BJ (cell line): ENCODE measurements around the gene APLP2. TPM values are rescaled to one million over a fixed set of nuclear protein-coding genes. Genes with fewer than 3 reads are reported as not detected.
A peak's percentile ranks its signal among the peaks of the same experiment; 100 is the strongest.

ENCODE experiments used
- CTCF ChIA-PET: fragments of 350-600 bp; formaldehyde crosslinking; extraction: SDS; loops from one replicate; lab custom pipeline; 2021; ENCODE audit warnings: antibody characterized with exemption, inconsistent platforms; lab: Yijun Ruan, JAX
- POLR2A ChIA-PET: fragments of 300-600 bp; sonication (Branson Sonifier 250); formaldehyde crosslinking; extraction: SDS; loops from one replicate; lab custom pipeline; 2021; ENCODE audit warnings: antibody characterized with exemption; lab: Charles Lee
- DNase-seq: peaks from one replicate; pipeline ENCODE4 v3.0.0-alpha.2; 2011; ENCODE audit warnings: low read depth
- H3K27me3 ChIP-seq: 2 replicates; pipeline ENCODE4 v1.6.0; 2011; ENCODE audit warnings: low read length; ENCODE audit not compliant: control insufficient read depth, insufficient read depth
- H3K36me3 ChIP-seq: 2 replicates; pipeline ENCODE4 v1.5.1; 2011; ENCODE audit warnings: low read length; ENCODE audit not compliant: control insufficient read depth, insufficient read depth
- H3K4me3 ChIP-seq: 2 replicates; pipeline ENCODE4 v1.5.1; 2011; ENCODE audit warnings: low read depth, mild to moderate bottlenecking, control low read depth, low read length
- CTCF ChIP-seq: IDR thresholded peaks from 2 replicates; pipeline ENCODE4 v1.5.1; 2011; ENCODE audit warnings: low read depth, mild to moderate bottlenecking, control low read depth, inconsistent platforms, low read length, moderate library complexity; ENCODE audit not compliant: insufficient read depth
- polyA plus RNA-seq: library from polyadenylated mRNA; depleted of rRNA; stranded (reverse); fragments of >200 nt; gene quantifications from 2 replicates; pipeline ENCODE4 v1.2.3, GENCODE V29; 2011

Gene APLP2
- polyA plus RNA-seq, 1 experiment = 465 TPM

GRCh38 chr11:130124096-130124495 is 54.4 kb downstream of the APLP2 start:
- peak; percentile 78 for DNase-seq
- ChIA-PET CTCF (interaction anchor here (1.1 to 2.3 kb wide), 5 partner anchors 8 to 201 kb away, joined by 3 to 7 read pairs (median 4); no protein-coding TSS in a partner anchor), POLR2A (interaction anchor here (0.9 kb wide), 1 partner anchor 21 kb away, joined by 3 read pairs; no protein-coding TSS in a partner anchor)
- Histone ChIP-seq H3K36me3 (peaks cover 18% of the 10 kb centered on the region), H3K27me3 (no peaks in the 10 kb centered on the region), H3K4me3 (no peak overlapping the region)
- no peak for TF ChIP-seq CTCF

DNA sequence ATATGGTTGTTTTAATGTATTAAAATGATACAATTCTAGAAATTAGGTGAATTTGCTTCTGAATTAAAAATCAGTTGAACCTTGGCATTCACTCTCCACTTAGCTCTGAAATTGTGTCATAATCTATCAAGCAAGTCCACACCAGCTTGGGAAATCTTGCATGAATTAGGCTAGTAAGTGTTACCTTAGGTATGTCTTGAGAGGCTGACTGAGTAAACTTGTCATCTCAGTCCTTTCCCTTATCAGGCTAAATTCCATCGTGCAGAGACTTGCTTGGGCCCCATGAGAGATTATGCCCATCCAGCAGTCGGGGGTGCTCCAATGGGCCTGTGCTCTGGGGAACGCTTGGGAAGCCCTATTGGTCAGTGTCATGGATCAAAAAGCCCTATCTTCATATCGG is 55.9 kb downstream of the APLP2 start:
- ChIA-PET POLR2A (no interaction called here), CTCF (interaction anchor here (2.3 kb wide), 1 partner anchor 203 kb away, joined by 7 read pairs; no protein-coding TSS in a partner anchor)
- no peak for DNase-seq
- Histone ChIP-seq H3K4me3 (no peak overlapping the region), H3K27me3 (no peaks in the 10 kb centered on the region), H3K36me3 (peaks cover 16% of the 10 kb centered on the region)
- no peak for TF ChIP-seq CTCF

- Histone ChIP-seq H3K36me3 (peaks cover 21% of the 10 kb centered on the region), H3K4me3 (no peak overlapping the region), H3K27me3 (no peaks in the 10 kb centered on the region)
- ChIA-PET POLR2A (no interaction called here), CTCF (interaction anchor here (1.1 to 2.2 kb wide), 2 partner anchors 8 to 203 kb away, joined by 3 to 10 read pairs; no protein-coding TSS in a partner anchor)
- TF ChIP-seq CTCF = no peak
- DNase-seq = no peak
These were observed 56.8 kb downstream of the APLP2 start for GRCh38 chr11:130126516-130126915.

DNA sequence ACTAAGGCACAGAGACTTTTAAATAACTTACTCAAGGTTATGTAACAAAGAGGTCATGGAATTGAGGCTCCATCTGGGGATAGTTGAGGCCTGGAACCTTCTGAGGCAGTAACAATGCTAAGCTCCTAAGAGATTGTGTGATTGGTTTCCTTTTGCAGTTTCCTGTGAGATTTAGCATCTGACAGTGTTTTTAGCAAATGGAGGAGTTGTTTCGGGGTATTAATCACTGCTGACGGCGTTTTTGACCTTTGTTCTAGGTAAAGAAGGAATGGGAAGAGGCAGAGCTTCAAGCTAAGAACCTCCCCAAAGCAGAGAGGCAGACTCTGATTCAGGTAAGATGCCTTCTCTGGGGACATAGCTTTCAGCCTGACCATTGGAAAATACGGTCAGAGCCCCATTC is 57.8 kb downstream of the APLP2 start:
- no peak overlapping the region for H3K4me3 ChIP-seq
- TF ChIP-seq CTCF = no peak
- CTCF ChIA-PET = interaction anchor here (0.8 to 2.2 kb wide), 3 partner anchors 9 to 214 kb away, joined by 3 to 10 read pairs (median 3); no protein-coding TSS in a partner anchor
- no peaks in the 10 kb centered on the region for H3K27me3 ChIP-seq
- POLR2A ChIA-PET = no interaction called here
- DNase-seq = no peak
- peaks cover 19% of the 10 kb centered on the region for H3K36me3 ChIP-seq

- ChIA-PET CTCF (interaction anchor here (6.5 kb wide), 1 partner anchor 207 kb away, joined by 100 read pairs; no protein-coding TSS in a partner anchor), POLR2A (no interaction called here)
- no peak for TF ChIP-seq CTCF
- Histone ChIP-seq H3K36me3 (peaks cover 15% of the 10 kb centered on the region), H3K27me3 (no peaks in the 10 kb centered on the region), H3K4me3 (no peak overlapping the region)
- DNase-seq = no peak
These were observed 58.9 kb downstream of the APLP2 start for GRCh38 chr11:130128626-130129025.
